Smooth muscle cell (in vitro differentiated cells): Measurements from ENCODE around the gene DQX1. TPM values are rescaled to one million over a fixed set of nuclear protein-coding genes. Genes with fewer than 3 reads are reported as not detected.
"Not testable (repeated sequence)": the region's sequence is repeated elsewhere in the genome, so short reads cannot be mapped to it uniquely, and the experiment has no call there.

Source experiments
- DNase-seq: peaks from one replicate; lab custom pipeline; 2025; ENCODE audit not compliant: unreplicated experiment; lab: John Stamatoyannopoulos, UW
- H2AFZ ChIP-seq: fragments of 200-600 bp; sonication (generic); 2 replicates; pipeline ENCODE4 v1.6.0; 2016; ENCODE audit warnings: antibody characterized with exemption, low read depth, mild to moderate bottlenecking
- H3F3A ChIP-seq: fragments of 200-600 bp; sonication (generic); 2 replicates; pipeline ENCODE4 v1.6.0; 2017; ENCODE audit warnings: antibody characterized with exemption, low read depth
- H3K27ac ChIP-seq: fragments of 200-600 bp; sonication (generic); 2 replicates; pipeline ENCODE4 v1.5.1; 2016; ENCODE audit warnings: low read depth, mild to moderate bottlenecking
- H3K27me3 ChIP-seq: fragments of 200-600 bp; sonication (generic); 2 replicates; pipeline ENCODE4 v1.6.1; 2016; ENCODE audit warnings: low read depth, mild to moderate bottlenecking
- H3K36me3 ChIP-seq: fragments of 200-600 bp; sonication (generic); 2 replicates; pipeline ENCODE4 v1.5.1; 2016; ENCODE audit warnings: low read depth
- H3K4me1 ChIP-seq: fragments of 200-600 bp; sonication (generic); 2 replicates; pipeline ENCODE4 v1.5.1; 2016; ENCODE audit warnings: low read depth
- H3K4me2 ChIP-seq: fragments of 200-600 bp; sonication (generic); 2 replicates; pipeline ENCODE4 v1.6.0; 2016; ENCODE audit warnings: mild to moderate bottlenecking
- H3K4me3 ChIP-seq: fragments of 200-600 bp; sonication (generic); 2 replicates; pipeline ENCODE4 v1.5.1; 2016; ENCODE audit warnings: mild to moderate bottlenecking
- H3K79me2 ChIP-seq: fragments of 200-600 bp; sonication (generic); 2 replicates; pipeline ENCODE4 v1.6.0; 2016; ENCODE audit warnings: low read depth, mild to moderate bottlenecking
- H3K9ac ChIP-seq: fragments of 200-600 bp; sonication (generic); 2 replicates; pipeline ENCODE4 v1.6.0; 2016; ENCODE audit warnings: low read depth
- H3K9me3 ChIP-seq: fragments of 200-600 bp; sonication (generic); replicated peaks from 2 replicates; pipeline ENCODE4 v1.5.1; 2016; ENCODE audit warnings: low read depth
- H4K20me1 ChIP-seq: fragments of 200-600 bp; sonication (generic); 2 replicates; pipeline ENCODE4 v1.6.0; 2016; ENCODE audit warnings: low read depth
- WGBS: methylation state at CpG from one replicate; pipeline ENCODE4 v1.1.7; 2016; ENCODE audit warnings: low lambda C conversion rate; 5-methylcytosine and 5-hydroxymethylcytosine counted together
- polyA plus RNA-seq: library from polyadenylated mRNA; unstranded; fragments of >200 nt; fragmentation: Nextera tagmentation; extraction: Ambion mirVana; gene quantifications from 2 replicates; pipeline ENCODE4 v1.2.1, GENCODE V29; 2016
- total RNA-seq: library from RNA; depleted of rRNA; stranded (reverse); fragments of >200 nt; gene quantifications from 2 replicates; pipeline ENCODE4 v1.2.3, GENCODE V29; 2014
- TF ChIP-seq, protein P1 (sequence below): fragments of 200-600 bp; sonication (generic); IDR thresholded peaks from 2 replicates; pipeline ENCODE4 v1.5.1; 2017; ENCODE audit warnings: borderline replicate concordance, mild to moderate bottlenecking, antibody characterized with exemption; ENCODE audit not compliant: insufficient read depth, poor library complexity, severe bottlenecking

DQX1 gene
- total and polyA plus RNA-seq, 2 experiments from 2014 or later: 0.27 TPM; not detected in 1

DNA sequence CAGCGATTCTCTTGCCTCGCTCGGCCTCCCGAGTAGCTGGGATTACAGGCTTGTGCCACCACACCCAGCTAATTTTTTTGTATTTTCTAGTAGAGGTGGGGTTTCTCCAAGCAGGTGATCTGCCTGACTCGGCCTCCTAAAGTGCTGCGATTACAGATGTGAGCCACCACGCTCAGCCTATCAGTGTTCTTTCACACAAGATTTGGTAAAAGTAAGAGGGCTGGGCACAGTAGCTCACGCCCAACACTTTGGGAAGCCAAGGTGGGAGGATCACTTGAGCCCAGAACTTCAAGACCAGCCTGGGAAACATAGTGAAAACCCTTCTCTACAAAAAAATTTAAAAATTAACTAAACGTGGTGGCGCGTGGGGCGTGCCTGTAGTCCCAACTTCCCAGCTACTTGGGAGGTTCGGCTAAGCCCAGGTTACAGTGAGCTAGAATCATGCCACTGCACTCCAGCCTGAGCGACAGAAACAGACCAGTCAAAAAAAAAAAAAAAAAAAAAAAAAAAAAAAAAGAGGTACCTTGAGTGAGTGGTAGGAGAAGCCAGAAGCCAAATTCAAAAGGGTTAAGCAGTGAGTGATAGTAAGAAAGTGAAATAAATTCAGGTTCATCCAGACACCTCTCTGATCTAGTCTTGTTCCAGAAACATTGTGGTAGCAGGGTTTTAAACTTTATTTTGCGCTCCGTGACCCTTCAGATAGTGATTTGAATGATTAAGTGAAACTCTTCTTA, 54.5 kb downstream of the DQX1 start:
- Histone ChIP-seq H3K79me2 (peaks cover 3% of the 10 kb centered on the region), H3K9ac (peak overlapping the region; percentile 70), H3F3A (peaks cover 11% of the 10 kb centered on the region), H2AFZ (peak overlapping the region; percentile 88), H3K4me1 (peaks cover 12% of the 10 kb centered on the region), H3K4me2 (peak overlapping the region; percentile 89), H3K27me3 (no peaks in the 10 kb centered on the region), H3K4me3 (peak overlapping the region; percentile 65), H4K20me1 (no peaks in the 10 kb centered on the region), H3K27ac (peak overlapping the region; percentile 91), H3K9me3 (no peaks in the 10 kb centered on the region), H3K36me3 (no peaks in the 10 kb centered on the region)
- WGBS: 70% methylated on average over 16 of the region's 16 CpGs
- TF ChIP-seq, protein P1, sequence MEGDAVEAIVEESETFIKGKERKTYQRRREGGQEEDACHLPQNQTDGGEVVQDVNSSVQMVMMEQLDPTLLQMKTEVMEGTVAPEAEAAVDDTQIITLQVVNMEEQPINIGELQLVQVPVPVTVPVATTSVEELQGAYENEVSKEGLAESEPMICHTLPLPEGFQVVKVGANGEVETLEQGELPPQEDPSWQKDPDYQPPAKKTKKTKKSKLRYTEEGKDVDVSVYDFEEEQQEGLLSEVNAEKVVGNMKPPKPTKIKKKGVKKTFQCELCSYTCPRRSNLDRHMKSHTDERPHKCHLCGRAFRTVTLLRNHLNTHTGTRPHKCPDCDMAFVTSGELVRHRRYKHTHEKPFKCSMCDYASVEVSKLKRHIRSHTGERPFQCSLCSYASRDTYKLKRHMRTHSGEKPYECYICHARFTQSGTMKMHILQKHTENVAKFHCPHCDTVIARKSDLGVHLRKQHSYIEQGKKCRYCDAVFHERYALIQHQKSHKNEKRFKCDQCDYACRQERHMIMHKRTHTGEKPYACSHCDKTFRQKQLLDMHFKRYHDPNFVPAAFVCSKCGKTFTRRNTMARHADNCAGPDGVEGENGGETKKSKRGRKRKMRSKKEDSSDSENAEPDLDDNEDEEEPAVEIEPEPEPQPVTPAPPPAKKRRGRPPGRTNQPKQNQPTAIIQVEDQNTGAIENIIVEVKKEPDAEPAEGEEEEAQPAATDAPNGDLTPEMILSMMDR: no peak
- DNase-seq: no peak

GRCh38 chr2:74470742-74471141, 55.3 kb downstream of the DQX1 start:
- not testable (repeated sequence) for H3K27ac ChIP-seq, H3K9ac ChIP-seq, DNase-seq, H3K79me2 ChIP-seq, H3K4me2 ChIP-seq, H3K36me3 ChIP-seq, H2AFZ ChIP-seq, H3K27me3 ChIP-seq, H3K4me3 ChIP-seq, H4K20me1 ChIP-seq, H3K9me3 ChIP-seq
- H3F3A ChIP-seq: peaks cover 11% of the 10 kb centered on the region
- 98% methylated on average over 12 of the region's 12 CpGs for WGBS
- peaks cover 16% of the 10 kb centered on the region for H3K4me1 ChIP-seq

Other genes with a start within 250 kb of the DQX1 start
- 0.99 and 3.1 TPM in 2 replicates for gene SLC4A5, start 182.8 kb downstream of the DQX1 start, total RNA-seq
- 0.46 and 1.5 TPM in 2 replicates for gene SLC4A5, start 182.8 kb downstream of the DQX1 start, polyA plus RNA-seq
- 60.7 and 65.8 TPM in 2 replicates for gene DCTN1, start 145.9 kb downstream of the DQX1 start, total RNA-seq
- 98.3 and 105 TPM in 2 replicates for gene DCTN1, start 145.9 kb downstream of the DQX1 start, polyA plus RNA-seq
- 0.54 and 1.3 TPM in 2 replicates for gene C2orf81, start 104.6 kb downstream of the DQX1 start, total RNA-seq
- 2.4 and 3.5 TPM in 2 replicates for gene C2orf81, start 104.6 kb downstream of the DQX1 start, polyA plus RNA-seq
- gene WDR54, start 104.5 kb downstream of the DQX1 start, total RNA-seq: 35.0 and 52.3 TPM in 2 replicates
- 59.2 and 84.5 TPM in 2 replicates for gene WDR54, start 104.5 kb downstream of the DQX1 start, polyA plus RNA-seq
- 31.4 and 32.5 TPM in 2 replicates for gene RTKN, start 84.3 kb downstream of the DQX1 start, total RNA-seq
- gene RTKN, start 84.3 kb downstream of the DQX1 start, polyA plus RNA-seq: 60.5 and 69.7 TPM in 2 replicates
- 4.7 and 8.0 TPM in 2 replicates for gene INO80B, start 71.1 kb downstream of the DQX1 start, total RNA-seq
- 10.4 and 23.0 TPM in 2 replicates for gene INO80B, start 71.1 kb downstream of the DQX1 start, polyA plus RNA-seq
- 63.9 and 90.8 TPM in 2 replicates for gene WBP1, start 67.8 kb downstream of the DQX1 start, total RNA-seq
- gene WBP1, start 67.8 kb downstream of the DQX1 start, polyA plus RNA-seq: 117 and 123 TPM in 2 replicates
- gene MOGS, start 60.8 kb downstream of the DQX1 start, total RNA-seq: 46.2 and 49.0 TPM in 2 replicates
- 38.3 and 45.5 TPM in 2 replicates for gene MOGS, start 60.8 kb downstream of the DQX1 start, polyA plus RNA-seq
- 12.0 and 18.2 TPM in 2 replicates for gene MRPL53, start 53.6 kb downstream of the DQX1 start, total RNA-seq
- 76.8 and 85.4 TPM in 2 replicates for gene MRPL53, start 53.6 kb downstream of the DQX1 start, polyA plus RNA-seq
- 5.5 and 8.0 TPM in 2 replicates for gene CCDC142, start 43.2 kb downstream of the DQX1 start, total RNA-seq
- gene CCDC142, start 43.2 kb downstream of the DQX1 start, polyA plus RNA-seq: 7.7 and 10.8 TPM in 2 replicates
- gene TTC31, start 43.1 kb downstream of the DQX1 start, total RNA-seq: 18.7 and 23.3 TPM in 2 replicates
- 17.3 and 19.9 TPM in 2 replicates for gene TTC31, start 43.1 kb downstream of the DQX1 start, polyA plus RNA-seq
- 1.7 and 2.4 TPM in 2 replicates for gene LBX2, start 26.6 kb downstream of the DQX1 start, total RNA-seq
- gene LBX2, start 26.6 kb downstream of the DQX1 start, polyA plus RNA-seq: 1.5 and 1.6 TPM in 2 replicates
- 19.1 and 23.7 TPM in 2 replicates for gene PCGF1, start 18.5 kb downstream of the DQX1 start, total RNA-seq
- gene PCGF1, start 18.5 kb downstream of the DQX1 start, polyA plus RNA-seq: 29.3 and 34.3 TPM in 2 replicates
- gene TLX2, start 11.8 kb downstream of the DQX1 start, total RNA-seq: not detected in 2 replicates
- gene TLX2, start 11.8 kb downstream of the DQX1 start, polyA plus RNA-seq: 0.80 TPM in 1 of 2 replicates, not detected in the other
- 83.4 and 104 TPM in 2 replicates for gene AUP1, start 3.5 kb upstream of the DQX1 start, total RNA-seq
- 138 and 170 TPM in 2 replicates for gene AUP1, start 3.5 kb upstream of the DQX1 start, polyA plus RNA-seq
- 19.1 and 19.2 TPM in 2 replicates for gene HTRA2, start 3.7 kb upstream of the DQX1 start, total RNA-seq
- gene HTRA2, start 3.7 kb upstream of the DQX1 start, polyA plus RNA-seq: 30.4 and 35.2 TPM in 2 replicates
- gene LOXL3, start 27.7 kb upstream of the DQX1 start, total RNA-seq: 123 and 139 TPM in 2 replicates
- gene LOXL3, start 27.7 kb upstream of the DQX1 start, polyA plus RNA-seq: 109 and 190 TPM in 2 replicates
- 11.7 and 17.8 TPM in 2 replicates for gene DOK1, start 28.5 kb upstream of the DQX1 start, total RNA-seq
- 32.9 and 41.3 TPM in 2 replicates for gene DOK1, start 28.5 kb upstream of the DQX1 start, polyA plus RNA-seq
- 1.2 TPM in 2 replicates for gene M1AP, start 122.1 kb upstream of the DQX1 start, total RNA-seq
- 1.0 and 2.8 TPM in 2 replicates for gene M1AP, start 122.1 kb upstream of the DQX1 start, polyA plus RNA-seq
- 8.5 and 10.1 TPM in 2 replicates for gene SEMA4F, start 128.0 kb upstream of the DQX1 start, total RNA-seq
- 14.2 and 16.7 TPM in 2 replicates for gene SEMA4F, start 128.0 kb upstream of the DQX1 start, polyA plus RNA-seq